ENCODE data around the gene SPAM1. TPM values are rescaled to one million over a fixed set of nuclear protein-coding genes. Genes with fewer than 3 reads are reported as not detected.

The SPAM1 gene
- total and polyA plus RNA-seq, 2 experiments from 2014 or later = not detected

DNA sequence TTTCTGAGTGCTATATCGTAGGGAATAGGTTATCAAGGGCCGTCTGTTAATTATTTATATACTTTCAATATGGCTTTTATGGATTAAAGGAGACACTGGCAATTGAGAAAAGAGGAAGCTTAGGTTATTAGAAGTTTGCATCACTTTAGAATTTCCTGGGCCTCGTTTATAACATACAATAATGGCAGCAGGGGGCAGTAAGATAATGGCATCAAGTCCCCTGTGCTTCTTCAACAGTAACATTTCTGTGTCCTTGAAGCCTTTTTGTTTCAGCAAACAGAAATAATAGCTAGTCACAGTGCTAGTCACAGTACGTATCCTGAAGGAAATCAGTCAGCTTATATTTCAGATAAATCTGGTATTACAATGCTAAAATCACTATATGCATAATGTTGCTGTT lies 41.9 kb downstream of the SPAM1 start:
- Mint-ChIP-seq H3K27me3 (ENCODE audit: insufficient read depth, low read depth, poor library complexity) (peaks cover 1% of the 10 kb centered on the region), H3K9me3 (no peaks in the 10 kb centered on the region), H3K36me3 (ENCODE audit: low read depth) (no peaks in the 10 kb centered on the region), H3K4me3 (no peak overlapping the region), H3K4me1 (peaks cover 11% of the 10 kb centered on the region; the same call in 2 of the 3 replicates), H3K27ac (no peak overlapping the region)
- no peak overlapping the region for H3K4me3 ChIP-seq
- no peak overlapping the region for H3K27ac ChIP-seq (ENCODE audit: low read depth)
- no peak overlapping the region for H2AFZ ChIP-seq
- H4K20me1 ChIP-seq (replicated peaks; ENCODE audit: insufficient read depth) = no peaks in the 10 kb centered on the region
- no peaks in the 10 kb centered on the region for H3K4me1 ChIP-seq (ENCODE audit: insufficient read depth)
- H3K4me2 ChIP-seq = no peak overlapping the region
- DNase-seq (ENCODE audit: low spot score) (peak; percentile 50), ATAC-seq (no peak)
- peaks cover 3% of the 10 kb centered on the region; the same call in 1 of the 2 replicates for H3K9me2 ChIP-seq (ENCODE audit: insufficient read depth)
- no peaks in the 10 kb centered on the region for H3K27me3 ChIP-seq (ENCODE audit: insufficient read depth)
- H3K36me3 ChIP-seq (ENCODE audit: insufficient read depth) = no peaks in the 10 kb centered on the region
- no peaks in the 10 kb centered on the region for H3K79me2 ChIP-seq (replicated peaks; ENCODE audit: insufficient read depth)
- H3F3A ChIP-seq (replicated peaks; ENCODE audit: low read depth) = no peaks in the 10 kb centered on the region
- TF ChIP-seq EZH2phosphoT487 (IDR thresholded peaks at IDR 0.05; ENCODE audit: unreplicated experiment) (no peak), NANOG (IDR thresholded peaks at IDR 0.05; ENCODE audit: borderline replicate concordance) (no peak), JUNB (IDR thresholded peaks at IDR 0.05; ENCODE audit: unreplicated experiment) (no peak), CREB1 (CRISPR knock-in tag; IDR thresholded peaks at IDR 0.05; ENCODE audit: low read depth) (no peak), STAT1 (IDR thresholded peaks at IDR 0.05; ENCODE audit: unreplicated experiment) (no peak)
- TF ChIP-seq, protein P1, sequence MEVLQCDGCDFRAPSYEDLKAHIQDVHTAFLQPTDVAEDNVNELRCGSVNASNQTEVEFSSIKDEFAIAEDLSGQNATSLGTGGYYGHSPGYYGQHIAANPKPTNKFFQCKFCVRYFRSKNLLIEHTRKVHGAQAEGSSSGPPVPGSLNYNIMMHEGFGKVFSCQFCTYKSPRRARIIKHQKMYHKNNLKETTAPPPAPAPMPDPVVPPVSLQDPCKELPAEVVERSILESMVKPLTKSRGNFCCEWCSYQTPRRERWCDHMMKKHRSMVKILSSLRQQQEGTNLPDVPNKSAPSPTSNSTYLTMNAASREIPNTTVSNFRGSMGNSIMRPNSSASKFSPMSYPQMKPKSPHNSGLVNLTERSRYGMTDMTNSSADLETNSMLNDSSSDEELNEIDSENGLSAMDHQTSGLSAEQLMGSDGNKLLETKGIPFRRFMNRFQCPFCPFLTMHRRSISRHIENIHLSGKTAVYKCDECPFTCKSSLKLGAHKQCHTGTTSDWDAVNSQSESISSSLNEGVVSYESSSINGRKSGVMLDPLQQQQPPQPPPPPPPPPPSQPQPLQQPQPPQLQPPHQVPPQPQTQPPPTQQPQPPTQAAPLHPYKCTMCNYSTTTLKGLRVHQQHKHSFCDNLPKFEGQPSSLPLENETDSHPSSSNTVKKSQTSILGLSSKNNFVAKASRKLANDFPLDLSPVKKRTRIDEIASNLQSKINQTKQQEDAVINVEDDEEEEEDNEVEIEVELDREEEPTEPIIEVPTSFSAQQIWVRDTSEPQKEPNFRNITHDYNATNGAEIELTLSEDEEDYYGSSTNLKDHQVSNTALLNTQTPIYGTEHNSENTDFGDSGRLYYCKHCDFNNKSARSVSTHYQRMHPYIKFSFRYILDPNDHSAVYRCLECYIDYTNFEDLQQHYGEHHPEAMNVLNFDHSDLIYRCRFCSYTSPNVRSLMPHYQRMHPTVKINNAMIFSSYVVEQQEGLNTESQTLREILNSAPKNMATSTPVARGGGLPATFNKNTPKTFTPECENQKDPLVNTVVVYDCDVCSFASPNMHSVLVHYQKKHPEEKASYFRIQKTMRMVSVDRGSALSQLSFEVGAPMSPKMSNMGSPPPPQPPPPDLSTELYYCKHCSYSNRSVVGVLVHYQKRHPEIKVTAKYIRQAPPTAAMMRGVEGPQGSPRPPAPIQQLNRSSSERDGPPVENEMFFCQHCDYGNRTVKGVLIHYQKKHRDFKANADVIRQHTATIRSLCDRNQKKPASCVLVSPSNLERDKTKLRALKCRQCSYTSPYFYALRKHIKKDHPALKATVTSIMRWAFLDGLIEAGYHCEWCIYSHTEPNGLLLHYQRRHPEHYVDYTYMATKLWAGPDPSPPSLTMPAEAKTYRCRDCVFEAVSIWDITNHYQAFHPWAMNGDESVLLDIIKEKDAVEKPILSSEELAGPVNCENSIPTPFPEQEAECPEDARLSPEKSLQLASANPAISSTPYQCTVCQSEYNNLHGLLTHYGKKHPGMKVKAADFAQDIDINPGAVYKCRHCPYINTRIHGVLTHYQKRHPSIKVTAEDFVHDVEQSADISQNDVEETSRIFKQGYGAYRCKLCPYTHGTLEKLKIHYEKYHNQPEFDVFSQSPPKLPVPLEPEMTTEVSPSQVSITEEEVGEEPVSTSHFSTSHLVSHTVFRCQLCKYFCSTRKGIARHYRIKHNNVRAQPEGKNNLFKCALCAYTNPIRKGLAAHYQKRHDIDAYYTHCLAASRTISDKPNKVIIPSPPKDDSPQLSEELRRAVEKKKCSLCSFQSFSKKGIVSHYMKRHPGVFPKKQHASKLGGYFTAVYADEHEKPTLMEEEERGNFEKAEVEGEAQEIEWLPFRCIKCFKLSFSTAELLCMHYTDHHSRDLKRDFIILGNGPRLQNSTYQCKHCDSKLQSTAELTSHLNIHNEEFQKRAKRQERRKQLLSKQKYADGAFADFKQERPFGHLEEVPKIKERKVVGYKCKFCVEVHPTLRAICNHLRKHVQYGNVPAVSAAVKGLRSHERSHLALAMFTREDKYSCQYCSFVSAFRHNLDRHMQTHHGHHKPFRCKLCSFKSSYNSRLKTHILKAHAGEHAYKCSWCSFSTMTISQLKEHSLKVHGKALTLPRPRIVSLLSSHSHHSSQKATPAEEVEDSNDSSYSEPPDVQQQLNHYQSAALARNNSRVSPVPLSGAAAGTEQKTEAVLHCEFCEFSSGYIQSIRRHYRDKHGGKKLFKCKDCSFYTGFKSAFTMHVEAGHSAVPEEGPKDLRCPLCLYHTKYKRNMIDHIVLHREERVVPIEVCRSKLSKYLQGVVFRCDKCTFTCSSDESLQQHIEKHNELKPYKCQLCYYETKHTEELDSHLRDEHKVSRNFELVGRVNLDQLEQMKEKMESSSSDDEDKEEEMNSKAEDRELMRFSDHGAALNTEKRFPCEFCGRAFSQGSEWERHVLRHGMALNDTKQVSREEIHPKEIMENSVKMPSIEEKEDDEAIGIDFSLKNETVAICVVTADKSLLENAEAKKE (CRISPR knock-in tag; IDR thresholded peaks at IDR 0.05) = no peak
- TF ChIP-seq, protein P2, sequence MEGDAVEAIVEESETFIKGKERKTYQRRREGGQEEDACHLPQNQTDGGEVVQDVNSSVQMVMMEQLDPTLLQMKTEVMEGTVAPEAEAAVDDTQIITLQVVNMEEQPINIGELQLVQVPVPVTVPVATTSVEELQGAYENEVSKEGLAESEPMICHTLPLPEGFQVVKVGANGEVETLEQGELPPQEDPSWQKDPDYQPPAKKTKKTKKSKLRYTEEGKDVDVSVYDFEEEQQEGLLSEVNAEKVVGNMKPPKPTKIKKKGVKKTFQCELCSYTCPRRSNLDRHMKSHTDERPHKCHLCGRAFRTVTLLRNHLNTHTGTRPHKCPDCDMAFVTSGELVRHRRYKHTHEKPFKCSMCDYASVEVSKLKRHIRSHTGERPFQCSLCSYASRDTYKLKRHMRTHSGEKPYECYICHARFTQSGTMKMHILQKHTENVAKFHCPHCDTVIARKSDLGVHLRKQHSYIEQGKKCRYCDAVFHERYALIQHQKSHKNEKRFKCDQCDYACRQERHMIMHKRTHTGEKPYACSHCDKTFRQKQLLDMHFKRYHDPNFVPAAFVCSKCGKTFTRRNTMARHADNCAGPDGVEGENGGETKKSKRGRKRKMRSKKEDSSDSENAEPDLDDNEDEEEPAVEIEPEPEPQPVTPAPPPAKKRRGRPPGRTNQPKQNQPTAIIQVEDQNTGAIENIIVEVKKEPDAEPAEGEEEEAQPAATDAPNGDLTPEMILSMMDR (conservative IDR thresholded peaks at IDR 0.05; ENCODE audit: low read depth in 2 of 2) = peak; percentile 46 to 56
